ENCODE results near the gene DCAF5. TPM values are rescaled to one million over a fixed set of nuclear protein-coding genes. Genes with fewer than 3 reads are reported as not detected.
"Not testable (repeated sequence)": the region's sequence is repeated elsewhere in the genome, so short reads cannot be mapped to it uniquely, and the experiment has no call there.

The DCAF5 gene
- total RNA-seq, 1 donor from 2014 or later, result 48.6 TPM

GRCh38 chr14:69183735-69184134, 30.8 kb upstream of the DCAF5 start:
- no peaks in the 10 kb centered on the region for H3K4me1 ChIP-seq
- no peak for DNase-seq (ENCODE audit: extremely low spot score in 2 of 2)
- intact Hi-C loops (cut with DNase I), result no loop called here
- H3K4me3 ChIP-seq, result no peak overlapping the region
- H3K27ac ChIP-seq, result no peak overlapping the region
- H3K27me3 ChIP-seq, result no peaks in the 10 kb centered on the region
- no peaks in the 10 kb centered on the region for H3K9me3 ChIP-seq
- TF ChIP-seq CTCF (IDR thresholded peaks at IDR 0.05), result no peak
- no peak for TF ChIP-seq POLR2AphosphoS5 (IDR thresholded peaks at IDR 0.05; ENCODE audit: insufficient read depth in 1 of 2, low read depth in 1 of 2)
- no peak for TF ChIP-seq POLR2A (IDR thresholded peaks at IDR 0.05)
- H3K36me3 ChIP-seq, result no peaks in the 10 kb centered on the region

GRCh38 chr14:69182580-69182979, 29.7 kb upstream of the DCAF5 start:
- H3K9me3 ChIP-seq; intact Hi-C loops (cut with DNase I); H3K27ac ChIP-seq; H3K27me3 ChIP-seq; H3K4me3 ChIP-seq; H3K4me1 ChIP-seq; DNase-seq (ENCODE audit: extremely low spot score in 2 of 2); H3K36me3 ChIP-seq: not testable (repeated sequence)

DNA sequence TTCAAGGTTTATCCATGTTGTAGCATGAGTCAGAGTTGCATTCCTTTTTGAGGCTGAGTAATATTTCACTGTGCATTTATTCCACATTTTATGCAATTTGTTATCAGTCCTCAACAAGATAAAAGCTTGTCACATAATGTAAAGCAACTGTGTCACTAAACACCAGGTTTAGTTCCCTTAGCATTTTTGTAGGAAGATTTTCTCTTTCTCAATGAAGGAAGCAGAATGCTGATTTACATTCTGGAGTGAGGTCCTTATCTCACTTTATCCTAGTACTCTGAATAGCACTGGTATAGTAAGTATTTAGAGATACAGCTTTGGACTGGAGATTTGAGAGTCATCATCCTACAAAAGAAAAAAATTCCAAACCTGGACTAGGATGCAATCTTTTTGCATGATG, 28.6 kb upstream of the DCAF5 start:
- Histone ChIP-seq H3K4me1 (no peaks in the 10 kb centered on the region), H3K36me3 (no peaks in the 10 kb centered on the region), H3K27me3 (no peaks in the 10 kb centered on the region), H3K27ac (no peak overlapping the region), H3K9me3 (no peaks in the 10 kb centered on the region), H3K4me3 (no peak overlapping the region)
- intact Hi-C loops (cut with DNase I), result no loop called here
- DNase-seq (ENCODE audit: extremely low spot score in 2 of 2), result no peak
- no peak for TF ChIP-seq POLR2AphosphoS5 (IDR thresholded peaks at IDR 0.05; ENCODE audit: insufficient read depth in 1 of 2, low read depth in 1 of 2)
- no peak for TF ChIP-seq POLR2A (IDR thresholded peaks at IDR 0.05)
- TF ChIP-seq CTCF (IDR thresholded peaks at IDR 0.05), result no peak

DNA sequence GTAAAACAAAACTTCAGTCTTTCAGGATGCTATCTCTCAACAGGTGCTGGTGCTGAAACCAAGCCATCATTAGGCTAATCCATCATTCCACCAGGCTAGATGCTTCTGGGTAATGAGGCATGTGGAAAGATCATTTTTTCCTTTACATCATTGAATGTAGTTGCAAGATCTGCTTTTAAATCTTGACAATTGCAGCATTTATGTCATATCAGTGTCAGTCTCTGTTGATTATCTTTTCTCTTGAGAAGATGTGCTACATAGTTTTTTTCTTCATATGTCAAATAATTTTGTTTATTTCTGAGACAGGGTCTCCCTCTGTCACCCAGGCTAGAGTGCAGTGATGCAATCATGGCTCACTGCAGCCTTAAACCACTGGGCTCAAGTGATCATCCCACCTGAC, 22.2 kb upstream of the DCAF5 start:
- intact Hi-C loops (cut with DNase I), result no loop called here
- no peaks in the 10 kb centered on the region for H3K9me3 ChIP-seq
- no peaks in the 10 kb centered on the region for H3K36me3 ChIP-seq
- H3K27ac ChIP-seq, result no peak overlapping the region
- no peaks in the 10 kb centered on the region for H3K4me1 ChIP-seq
- no peak overlapping the region for H3K4me3 ChIP-seq
- H3K27me3 ChIP-seq, result no peaks in the 10 kb centered on the region
- no peak for TF ChIP-seq CTCF (IDR thresholded peaks at IDR 0.05)
- TF ChIP-seq POLR2A (IDR thresholded peaks at IDR 0.05), result no peak
- no peak for TF ChIP-seq POLR2AphosphoS5 (IDR thresholded peaks at IDR 0.05; ENCODE audit: insufficient read depth in 1 of 2, low read depth in 1 of 2)
- no peak for DNase-seq (ENCODE audit: extremely low spot score in 2 of 2)

GRCh38 chr14:69171569-69171968, 18.6 kb upstream of the DCAF5 start:
- Histone ChIP-seq H3K4me3 (no peak overlapping the region), H3K27ac (no peak overlapping the region), H3K27me3 (no peaks in the 10 kb centered on the region), H3K9me3 (no peaks in the 10 kb centered on the region), H3K4me1 (no peaks in the 10 kb centered on the region), H3K36me3 (no peaks in the 10 kb centered on the region)
- intact Hi-C loops (cut with DNase I), result no loop called here
- DNase-seq (ENCODE audit: extremely low spot score in 2 of 2), result no peak
- no peak for TF ChIP-seq CTCF (IDR thresholded peaks at IDR 0.05)
- TF ChIP-seq POLR2A (IDR thresholded peaks at IDR 0.05), result no peak
- TF ChIP-seq POLR2AphosphoS5 (IDR thresholded peaks at IDR 0.05; ENCODE audit: insufficient read depth in 1 of 2, low read depth in 1 of 2), result no peak

GRCh38 chr14:69170839-69171238, 17.9 kb upstream of the DCAF5 start:
- DNase-seq (ENCODE audit: extremely low spot score in 2 of 2), result no peak
- Histone ChIP-seq H3K27me3 (no peaks in the 10 kb centered on the region), H3K27ac (no peak overlapping the region), H3K4me1 (no peaks in the 10 kb centered on the region), H3K9me3 (no peaks in the 10 kb centered on the region), H3K4me3 (no peak overlapping the region), H3K36me3 (no peaks in the 10 kb centered on the region)
- TF ChIP-seq POLR2A (IDR thresholded peaks at IDR 0.05) (no peak), CTCF (IDR thresholded peaks at IDR 0.05) (no peak), POLR2AphosphoS5 (IDR thresholded peaks at IDR 0.05; ENCODE audit: insufficient read depth in 1 of 2, low read depth in 1 of 2) (no peak)
- intact Hi-C loops (cut with DNase I), result no loop called here

DNA sequence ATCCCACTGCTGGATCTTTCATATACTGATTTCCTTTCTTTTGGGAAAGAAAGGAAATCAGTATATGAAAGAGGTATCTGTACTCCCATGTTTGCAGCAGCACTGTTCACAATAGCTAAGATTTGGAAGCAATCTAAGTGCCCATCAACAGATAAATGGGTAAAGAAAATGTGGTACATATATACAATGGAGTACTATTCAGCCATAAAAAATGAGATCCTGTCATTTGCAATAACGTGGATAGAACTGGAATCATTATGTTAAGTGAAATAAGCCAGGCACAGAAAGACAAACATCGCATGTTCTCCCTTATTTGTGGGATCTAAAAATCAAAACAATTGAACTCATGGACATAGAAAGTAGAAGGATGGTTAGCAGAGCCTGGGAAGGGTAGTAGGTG, 12.9 kb upstream of the DCAF5 start:
- H3K4me1 ChIP-seq; DNase-seq (ENCODE audit: extremely low spot score in 2 of 2); H3K36me3 ChIP-seq; H3K4me3 ChIP-seq; H3K27me3 ChIP-seq; H3K9me3 ChIP-seq; H3K27ac ChIP-seq; intact Hi-C loops (cut with DNase I): not testable (repeated sequence)

Measured in vagina (tissue), 2 donors.